Iris pigment epithelial cell (primary cell): ENCODE results near the gene DEPP1.

Source experiments
- DNase-seq: peaks from one replicate; pipeline ENCODE4 v3.0.0-alpha.2; 2011; ENCODE audit warnings: low read depth

Gene DEPP1

GRCh38 chr10:44933451-44934321, 44.9 kb downstream of the DEPP1 start:
- no peak for DNase-seq

GRCh38 chr10:44932517-44933450, 45.8 kb downstream of the DEPP1 start:
- peak; percentile 74 for DNase-seq

GRCh38 chr10:44931621-44932516, 46.7 kb downstream of the DEPP1 start:
- DNase-seq, result no peak

- DNase-seq, result no peak
Observed at GRCh38 chr10:44930904-44931620, 47.5 kb downstream of the DEPP1 start.

DNA sequence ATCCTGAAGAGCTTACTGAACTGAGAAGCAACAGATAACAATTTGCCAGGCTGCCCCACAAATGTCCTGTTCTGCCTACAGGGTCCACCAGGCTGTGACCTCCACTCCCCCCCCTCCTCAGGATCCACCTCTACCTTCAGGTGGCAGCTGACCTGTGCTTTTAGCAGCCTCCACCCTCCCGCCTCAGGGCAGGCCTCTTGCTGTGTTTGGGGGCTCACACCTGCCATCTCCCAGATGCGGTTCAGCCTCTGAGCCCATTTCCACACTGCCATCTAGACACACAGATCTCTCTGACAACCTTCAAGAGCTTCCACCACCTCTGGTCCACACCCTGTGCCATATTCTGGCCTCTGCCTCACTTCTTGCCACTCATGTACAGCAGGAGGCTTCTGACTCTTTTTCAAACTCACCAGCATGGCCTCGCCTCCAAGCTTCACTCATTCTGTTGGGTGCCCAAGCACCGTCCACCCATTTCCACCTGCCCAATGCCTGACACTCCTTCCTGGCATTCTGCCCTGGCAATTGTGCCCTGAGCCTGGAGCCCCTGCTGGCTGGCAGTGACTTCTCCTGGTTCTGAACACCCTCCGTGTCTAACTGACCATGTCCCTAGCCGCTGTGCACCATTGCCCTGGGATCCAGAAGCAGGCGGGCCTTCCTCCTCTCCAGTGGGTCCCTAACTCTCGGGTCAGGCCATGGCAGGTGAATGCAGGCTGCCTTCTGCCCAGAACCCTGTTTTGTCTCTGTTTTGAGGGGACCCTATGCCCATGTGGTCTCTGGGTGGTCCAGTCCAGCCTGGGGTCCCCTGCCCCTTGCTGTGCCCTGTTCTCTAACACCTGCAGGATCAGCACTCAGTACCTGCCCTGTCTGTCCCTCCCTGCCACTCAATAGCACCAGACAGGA, 49.0 kb downstream of the DEPP1 start:
- DNase-seq, result no peak

GRCh38 chr10:44928462-44928861, 50.1 kb downstream of the DEPP1 start:
- DNase-seq, result no peak

GRCh38 chr10:44927352-44927751, 51.3 kb downstream of the DEPP1 start:
- peak; percentile 79 for DNase-seq

DNA sequence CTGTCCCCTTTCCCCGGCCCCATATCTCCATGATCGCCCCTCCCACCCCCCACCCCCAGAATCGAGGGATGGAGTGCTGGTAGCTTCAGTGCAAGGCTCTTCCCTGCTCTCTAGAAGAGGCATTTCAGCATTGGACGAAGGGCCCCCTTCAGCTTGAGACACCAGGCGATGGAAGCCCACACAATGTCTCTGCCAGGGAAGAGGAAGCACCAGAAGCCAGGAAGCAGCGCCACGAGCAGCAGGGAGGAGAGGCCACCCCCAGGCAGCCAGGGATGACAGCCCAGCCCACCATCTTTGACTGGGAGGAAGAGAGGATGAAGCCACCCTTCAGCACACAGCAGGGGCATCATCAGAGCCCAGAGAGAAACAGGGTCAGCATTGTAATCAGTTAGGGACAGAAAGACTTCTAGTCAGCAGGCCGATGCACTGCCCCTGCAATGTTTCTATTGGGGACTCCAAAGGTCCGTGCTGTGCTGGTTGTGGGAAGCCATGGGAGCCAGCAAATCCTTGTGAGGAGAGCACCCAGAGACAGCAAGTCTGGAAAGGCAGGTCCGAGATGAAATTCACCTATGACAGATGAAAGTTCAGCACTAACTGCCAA, 51.8 kb downstream of the DEPP1 start:
- no peak for DNase-seq
